K562 (cell line): ENCODE results near the gene PTPN9. TPM values are rescaled to one million over a fixed set of nuclear protein-coding genes. Genes with fewer than 3 reads are reported as not detected.
A peak's percentile ranks its signal among the peaks of the same experiment; 100 is the strongest.

Experiments
- EP400 ChIP-seq: fragments of 450-650 bp; IDR thresholded peaks from 2 replicates; pipeline ENCODE4 v1.6.1; 2017; ENCODE audit warnings: antibody characterized with exemption, mild to moderate bottlenecking, moderate library complexity
- GATAD2A ChIP-seq: fragments of 450-650 bp; IDR thresholded peaks from 2 replicates; pipeline ENCODE4 v1.6.1; 2017
- NCOA2 ChIP-seq, 2 experiments: fragments of 450-650 bp; IDR thresholded peaks; 2 replicates each; pipeline ENCODE4 v1.6.1; 2018; ENCODE audit warnings: mild to moderate bottlenecking in 2 of 2, moderate library complexity in 1 of 2; ENCODE audit not compliant: partially characterized antibody in 2 of 2
- PBX2 ChIP-seq, 2 experiments: IDR thresholded peaks in 1 of 2; conservative IDR thresholded peaks in 1 of 2; 2 replicates each; pipeline ENCODE4 v1.6.1; 2016; ENCODE audit warnings: low read depth in 2 of 2, mild to moderate bottlenecking in 1 of 2, missing compliant biosample characterization in 1 of 2, missing genetic modification characterization in 1 of 2, moderate library complexity in 1 of 2
- TCF15 ChIP-seq: fragments of 250-450 bp; sonication (Bioruptor Pico); IDR thresholded peaks from 2 replicates; pipeline ENCODE4 v1.8.0; 2022; ENCODE audit warnings: moderate library complexity, mild to moderate bottlenecking, inconsistent platforms
- TCFL5 ChIP-seq: fragments of 250-450 bp; sonication (Bioruptor Pico); conservative IDR thresholded peaks from 2 replicates; pipeline ENCODE4 v1.6.1; 2021; ENCODE audit warnings: mild to moderate bottlenecking, moderate library complexity, matching md5 sums
- ZKSCAN1 ChIP-seq: fragments of 150-350 bp; IDR thresholded peaks from 2 replicates; pipeline ENCODE4 v1.6.1; 2016; ENCODE audit warnings: low read depth, low read length
- ZNF79 ChIP-seq: fragments of 250-450 bp; sonication (Bioruptor Pico); IDR thresholded peaks from 2 replicates; pipeline ENCODE4 v1.4.0; 2020; ENCODE audit warnings: low read depth, mild to moderate bottlenecking, moderate library complexity
- polyA plus RNA-seq, 8 experiments: library from polyadenylated mRNA; depleted of rRNA in 4 of 8; stranded (reverse) in 5 of 8; unstranded in 3 of 8; fragments of >200 nt; fragmentation: Nextera tagmentation in 2 of 8; fragmentation: Illumina TruSeq in 1 of 8; extraction: Ambion mirVana in 2 of 8; extraction: Trizol in 1 of 8; gene quantifications; 2 replicates each; pipeline versions ENCODE4 v1.2.1 to v1.2.3, GENCODE V29; 2011 to 2014; ENCODE audit warnings: inconsistent platforms in 1 of 8, missing spikeins in 1 of 8
- total RNA-seq, 7 experiments: library from RNA; depleted of rRNA in 6 of 7; stranded (reverse); fragments of >200 nt in 6 of 7; fragmentation: Illumina TruSeq in 2 of 7; extraction: Trizol in 2 of 7; gene quantifications; 2 replicates each; pipeline versions ENCODE4 v1.2.1 to v1.2.3, GENCODE V29; 2011 to 2021; ENCODE audit warnings: low replicate concordance in 1 of 7
- TF ChIP-seq, protein P1 (sequence below): sonication (generic); formaldehyde crosslinking; IDR thresholded peaks from 2 replicates; pipeline ENCODE4 v1.8.0; 2022; ENCODE audit warnings: mild to moderate bottlenecking, missing genetic modification reagents
- TF ChIP-seq, protein P2 (sequence below), 2 experiments: fragments of 450-650 bp; IDR thresholded peaks; 2 replicates each; pipeline ENCODE4 v1.6.1; 2018; ENCODE audit warnings: mild to moderate bottlenecking in 2 of 2, low read depth in 1 of 2; ENCODE audit not compliant: partially characterized antibody in 2 of 2
- TF ChIP-seq, protein P3 (sequence below): fragments of 150-350 bp; conservative IDR thresholded peaks from 2 replicates; pipeline ENCODE4 v1.6.1; 2014; ENCODE audit warnings: low read length

Gene PTPN9
- total and polyA plus RNA-seq, 9 of the 15 experiments (the other 6 are each of a cell fraction or from before 2014, with no cell fraction given), result 5.0 to 24.0 (median 14.2) TPM

DNA sequence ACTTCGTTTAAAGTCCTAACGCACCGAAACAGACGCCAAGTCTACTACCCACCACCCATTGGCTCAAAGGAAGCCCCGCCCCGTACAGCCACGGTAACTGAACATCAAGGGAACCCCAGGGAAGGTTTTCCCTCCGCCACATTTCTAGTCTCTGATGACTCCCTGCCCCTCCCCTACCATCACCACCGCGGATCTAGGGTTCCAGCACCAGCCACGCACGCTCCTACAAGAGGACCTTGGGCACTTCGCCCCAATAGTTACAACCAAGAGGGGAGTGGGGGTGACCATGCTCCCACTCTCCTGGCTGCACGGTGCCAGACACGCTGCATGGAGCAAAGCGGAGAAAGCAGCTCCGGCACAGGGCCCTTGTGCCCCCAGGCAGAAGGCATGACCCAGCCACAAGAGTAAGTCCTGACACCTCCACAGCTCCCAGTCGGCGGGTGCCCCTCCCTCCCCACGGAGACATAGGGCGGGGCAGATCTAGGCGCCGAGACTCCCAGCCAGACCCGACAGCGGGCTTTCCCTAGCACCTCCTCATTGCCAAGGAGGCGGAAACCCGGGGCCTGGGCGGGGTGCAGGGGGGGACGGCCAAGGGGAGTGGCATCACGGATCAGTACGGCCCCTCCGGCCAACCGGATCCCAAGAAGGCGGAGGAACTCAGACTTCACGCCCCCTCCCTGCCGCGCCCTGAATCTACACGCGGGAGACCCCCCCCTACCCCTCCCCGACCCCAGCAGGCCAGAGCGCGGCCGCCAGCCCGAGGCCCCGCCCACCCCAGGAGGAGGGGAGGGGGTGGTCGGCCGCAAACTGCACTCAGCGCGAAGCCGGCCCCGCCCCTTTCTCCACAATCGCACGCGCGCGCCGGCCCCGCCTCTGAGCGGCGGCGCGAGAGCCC is 128.6 kb downstream of the PTPN9 start (continued):
- TF ChIP-seq TCFL5 (CRISPR knock-in tag), result no peak
- no peak for TF ChIP-seq NCOA2 (IDR thresholded peaks at IDR 0.05; ENCODE audit: partially characterized antibody in 2 of 2)
- no peak for TF ChIP-seq EP400
- no peak for TF ChIP-seq TCF15 (CRISPR knock-in tag)
- TF ChIP-seq PBX2 (CRISPR knock-in tag; IDR thresholded peaks at IDR 0.05; ENCODE audit: low read depth), result no peak
- TF ChIP-seq PBX2 (tag; conservative IDR thresholded peaks at IDR 0.05; ENCODE audit: low read depth), result no peak
- TF ChIP-seq, protein P1, sequence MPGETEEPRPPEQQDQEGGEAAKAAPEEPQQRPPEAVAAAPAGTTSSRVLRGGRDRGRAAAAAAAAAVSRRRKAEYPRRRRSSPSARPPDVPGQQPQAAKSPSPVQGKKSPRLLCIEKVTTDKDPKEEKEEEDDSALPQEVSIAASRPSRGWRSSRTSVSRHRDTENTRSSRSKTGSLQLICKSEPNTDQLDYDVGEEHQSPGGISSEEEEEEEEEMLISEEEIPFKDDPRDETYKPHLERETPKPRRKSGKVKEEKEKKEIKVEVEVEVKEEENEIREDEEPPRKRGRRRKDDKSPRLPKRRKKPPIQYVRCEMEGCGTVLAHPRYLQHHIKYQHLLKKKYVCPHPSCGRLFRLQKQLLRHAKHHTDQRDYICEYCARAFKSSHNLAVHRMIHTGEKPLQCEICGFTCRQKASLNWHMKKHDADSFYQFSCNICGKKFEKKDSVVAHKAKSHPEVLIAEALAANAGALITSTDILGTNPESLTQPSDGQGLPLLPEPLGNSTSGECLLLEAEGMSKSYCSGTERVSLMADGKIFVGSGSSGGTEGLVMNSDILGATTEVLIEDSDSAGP, result peak; percentile 53; the same call in 1 of the 2 replicates
- TF ChIP-seq ZKSCAN1, result 0 out of 2 replicates have a peak, but pooled peaks have one; percentile 8
- TF ChIP-seq GATAD2A, result no peak
- TF ChIP-seq, protein P2, sequence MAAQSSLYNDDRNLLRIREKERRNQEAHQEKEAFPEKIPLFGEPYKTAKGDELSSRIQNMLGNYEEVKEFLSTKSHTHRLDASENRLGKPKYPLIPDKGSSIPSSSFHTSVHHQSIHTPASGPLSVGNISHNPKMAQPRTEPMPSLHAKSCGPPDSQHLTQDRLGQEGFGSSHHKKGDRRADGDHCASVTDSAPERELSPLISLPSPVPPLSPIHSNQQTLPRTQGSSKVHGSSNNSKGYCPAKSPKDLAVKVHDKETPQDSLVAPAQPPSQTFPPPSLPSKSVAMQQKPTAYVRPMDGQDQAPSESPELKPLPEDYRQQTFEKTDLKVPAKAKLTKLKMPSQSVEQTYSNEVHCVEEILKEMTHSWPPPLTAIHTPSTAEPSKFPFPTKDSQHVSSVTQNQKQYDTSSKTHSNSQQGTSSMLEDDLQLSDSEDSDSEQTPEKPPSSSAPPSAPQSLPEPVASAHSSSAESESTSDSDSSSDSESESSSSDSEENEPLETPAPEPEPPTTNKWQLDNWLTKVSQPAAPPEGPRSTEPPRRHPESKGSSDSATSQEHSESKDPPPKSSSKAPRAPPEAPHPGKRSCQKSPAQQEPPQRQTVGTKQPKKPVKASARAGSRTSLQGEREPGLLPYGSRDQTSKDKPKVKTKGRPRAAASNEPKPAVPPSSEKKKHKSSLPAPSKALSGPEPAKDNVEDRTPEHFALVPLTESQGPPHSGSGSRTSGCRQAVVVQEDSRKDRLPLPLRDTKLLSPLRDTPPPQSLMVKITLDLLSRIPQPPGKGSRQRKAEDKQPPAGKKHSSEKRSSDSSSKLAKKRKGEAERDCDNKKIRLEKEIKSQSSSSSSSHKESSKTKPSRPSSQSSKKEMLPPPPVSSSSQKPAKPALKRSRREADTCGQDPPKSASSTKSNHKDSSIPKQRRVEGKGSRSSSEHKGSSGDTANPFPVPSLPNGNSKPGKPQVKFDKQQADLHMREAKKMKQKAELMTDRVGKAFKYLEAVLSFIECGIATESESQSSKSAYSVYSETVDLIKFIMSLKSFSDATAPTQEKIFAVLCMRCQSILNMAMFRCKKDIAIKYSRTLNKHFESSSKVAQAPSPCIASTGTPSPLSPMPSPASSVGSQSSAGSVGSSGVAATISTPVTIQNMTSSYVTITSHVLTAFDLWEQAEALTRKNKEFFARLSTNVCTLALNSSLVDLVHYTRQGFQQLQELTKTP (IDR thresholded peaks at IDR 0.05; ENCODE audit: low read depth in 1 of 2, partially characterized antibody in 2 of 2), result no peak
- TF ChIP-seq, protein P3, sequence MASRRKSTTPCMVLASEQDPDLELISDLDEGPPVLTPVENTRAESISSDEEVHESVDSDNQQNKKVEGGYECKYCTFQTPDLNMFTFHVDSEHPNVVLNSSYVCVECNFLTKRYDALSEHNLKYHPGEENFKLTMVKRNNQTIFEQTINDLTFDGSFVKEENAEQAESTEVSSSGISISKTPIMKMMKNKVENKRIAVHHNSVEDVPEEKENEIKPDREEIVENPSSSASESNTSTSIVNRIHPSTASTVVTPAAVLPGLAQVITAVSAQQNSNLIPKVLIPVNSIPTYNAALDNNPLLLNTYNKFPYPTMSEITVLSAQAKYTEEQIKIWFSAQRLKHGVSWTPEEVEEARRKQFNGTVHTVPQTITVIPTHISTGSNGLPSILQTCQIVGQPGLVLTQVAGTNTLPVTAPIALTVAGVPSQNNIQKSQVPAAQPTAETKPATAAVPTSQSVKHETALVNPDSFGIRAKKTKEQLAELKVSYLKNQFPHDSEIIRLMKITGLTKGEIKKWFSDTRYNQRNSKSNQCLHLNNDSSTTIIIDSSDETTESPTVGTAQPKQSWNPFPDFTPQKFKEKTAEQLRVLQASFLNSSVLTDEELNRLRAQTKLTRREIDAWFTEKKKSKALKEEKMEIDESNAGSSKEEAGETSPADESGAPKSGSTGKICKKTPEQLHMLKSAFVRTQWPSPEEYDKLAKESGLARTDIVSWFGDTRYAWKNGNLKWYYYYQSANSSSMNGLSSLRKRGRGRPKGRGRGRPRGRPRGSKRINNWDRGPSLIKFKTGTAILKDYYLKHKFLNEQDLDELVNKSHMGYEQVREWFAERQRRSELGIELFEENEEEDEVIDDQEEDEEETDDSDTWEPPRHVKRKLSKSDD, result no peak
- no peak for TF ChIP-seq ZNF79 (CRISPR knock-in tag)
